ENCODE results near the gene RALY.

The RALY gene

DNA sequence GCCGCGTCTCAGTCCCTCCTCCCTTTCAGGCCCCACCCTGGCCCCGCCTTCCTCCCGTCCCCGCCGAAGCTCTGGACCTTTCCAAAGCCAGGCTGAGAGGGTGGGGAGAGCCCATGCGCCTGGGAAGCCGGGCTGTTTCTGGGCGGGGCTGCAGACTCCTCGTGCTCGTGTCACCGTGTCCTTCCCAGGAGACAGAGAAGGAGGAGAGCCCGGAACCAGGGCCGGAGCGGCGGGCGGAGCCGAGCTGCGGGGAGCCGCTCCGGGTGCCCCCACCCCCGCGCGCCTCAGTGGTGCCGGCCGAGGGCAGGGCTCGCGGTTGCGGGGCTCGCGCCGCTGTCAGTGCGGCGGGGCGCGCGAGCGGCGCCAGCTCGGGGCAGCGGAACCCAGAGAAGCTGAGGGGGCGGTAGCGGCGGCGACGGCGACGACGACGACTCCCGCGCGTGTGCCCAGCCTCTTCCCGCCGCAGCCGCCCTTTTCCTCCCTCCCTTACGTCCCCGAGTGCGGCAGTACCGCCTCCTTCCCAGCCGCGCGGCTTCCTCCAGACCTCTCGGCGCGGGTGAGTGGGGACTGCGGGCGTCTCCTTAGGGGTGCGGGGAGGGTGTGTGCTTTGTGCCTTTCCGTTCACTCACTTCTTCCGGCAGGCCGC lies at the start of gene RALY:
Gene RALY (plus strand): TSS at position 336 of the 646 bp plus-strand sequence. CDS start 78,164 bp downstream, outside the sequence.
- DNase-seq, result peak; percentile 97

DNA sequence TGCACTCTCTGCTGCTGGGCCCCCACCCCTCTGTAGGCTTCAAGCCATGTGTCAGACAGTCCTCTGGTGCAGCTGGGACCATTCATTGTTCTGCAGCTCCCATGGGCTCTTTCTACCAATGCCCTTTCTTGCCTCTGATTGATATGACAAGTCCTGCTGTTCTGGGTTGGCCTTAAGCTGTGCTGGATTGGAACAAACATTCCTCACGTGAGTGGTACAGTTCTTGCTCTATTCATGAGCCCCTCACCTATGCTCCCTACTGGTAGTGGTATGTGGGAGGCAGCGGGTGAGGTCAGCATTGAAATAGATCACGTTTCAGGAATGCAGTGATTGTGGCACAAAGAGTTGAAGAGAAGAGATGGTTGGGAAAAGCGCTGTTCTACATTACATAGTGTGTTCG lies 48.8 kb upstream of the RALY start:
- DNase-seq, result no peak

DNA sequence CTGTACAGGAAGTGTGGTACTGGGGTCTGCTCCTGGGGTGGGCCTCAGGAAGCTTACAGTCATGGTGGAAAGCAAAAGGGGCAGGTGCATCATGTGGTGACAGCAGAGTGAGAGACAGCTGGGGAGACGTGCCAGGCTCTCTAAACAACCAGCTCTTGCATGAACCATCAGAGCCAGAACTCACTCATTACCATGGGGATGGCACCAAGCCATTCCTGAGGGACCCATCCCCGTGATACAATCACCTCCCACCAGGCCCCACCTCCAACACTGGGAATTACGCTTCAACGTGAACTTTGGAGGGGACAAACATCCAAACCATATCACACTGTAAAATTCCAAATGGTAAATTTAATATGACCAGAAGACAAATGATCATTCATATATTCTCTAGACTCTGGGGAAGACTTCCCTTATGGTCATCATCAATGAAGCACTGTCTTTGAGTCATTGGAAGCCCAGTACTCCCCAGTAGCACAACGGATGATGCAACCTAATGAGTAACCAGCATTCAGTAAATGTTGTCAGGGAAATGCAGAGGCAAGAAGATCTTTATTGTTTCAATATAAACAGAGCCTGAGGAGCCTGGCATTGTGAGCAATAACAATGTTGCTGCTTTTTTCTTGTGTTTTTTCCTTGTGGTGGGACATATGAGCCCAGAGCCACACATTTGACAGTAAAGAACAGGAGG lies 48.2 kb upstream of the RALY start:
- peak; percentile 69 for DNase-seq

DNA sequence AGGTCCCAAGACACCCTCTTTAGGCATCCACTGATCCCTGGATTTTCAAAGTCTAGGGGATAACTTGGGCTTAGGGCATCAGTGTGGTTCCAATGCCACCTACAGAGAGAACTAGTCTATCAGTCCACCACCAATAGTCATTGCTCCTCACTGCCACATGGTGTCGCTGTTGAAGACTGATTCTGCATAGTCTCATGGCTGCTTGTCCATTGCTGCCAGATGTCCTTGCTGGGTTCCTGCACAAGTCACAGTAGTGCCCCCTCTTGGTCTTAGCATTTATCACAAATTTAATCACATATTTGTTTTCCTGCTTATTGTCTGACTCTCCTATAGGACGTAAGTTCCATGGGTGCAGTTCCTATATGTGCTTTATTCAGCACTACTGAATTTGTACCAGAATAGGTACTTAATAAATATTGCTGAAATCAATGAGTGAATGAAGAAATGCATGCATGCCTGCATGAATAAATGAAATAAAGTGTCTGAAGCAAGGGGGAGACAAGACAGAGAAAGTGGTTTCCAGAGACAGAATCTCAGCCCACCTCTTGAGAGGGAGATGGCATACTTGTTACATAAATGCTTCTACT lies 45.9 kb upstream of the RALY start:
- DNase-seq, result peak; percentile 66

DNA sequence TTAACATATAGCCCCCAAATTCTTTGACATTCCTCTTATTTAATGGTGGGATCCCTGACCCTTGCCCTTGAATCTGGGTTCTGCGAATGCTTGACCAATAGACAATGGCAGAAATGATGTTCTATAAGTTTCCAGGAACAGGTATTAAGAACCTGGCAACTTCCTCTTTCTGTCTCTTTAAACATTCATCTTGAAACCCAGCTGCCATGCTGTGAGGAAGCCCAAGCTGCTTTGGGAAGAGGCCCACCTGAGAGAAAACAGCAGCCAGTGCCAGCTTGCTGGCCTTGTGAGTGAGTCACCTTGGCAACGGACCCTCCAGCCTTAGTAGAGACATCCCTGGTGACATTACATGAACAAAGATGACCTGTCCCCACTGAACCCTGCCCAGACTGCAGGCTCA lies 45.2 kb upstream of the RALY start:
- no peak for DNase-seq

DNA sequence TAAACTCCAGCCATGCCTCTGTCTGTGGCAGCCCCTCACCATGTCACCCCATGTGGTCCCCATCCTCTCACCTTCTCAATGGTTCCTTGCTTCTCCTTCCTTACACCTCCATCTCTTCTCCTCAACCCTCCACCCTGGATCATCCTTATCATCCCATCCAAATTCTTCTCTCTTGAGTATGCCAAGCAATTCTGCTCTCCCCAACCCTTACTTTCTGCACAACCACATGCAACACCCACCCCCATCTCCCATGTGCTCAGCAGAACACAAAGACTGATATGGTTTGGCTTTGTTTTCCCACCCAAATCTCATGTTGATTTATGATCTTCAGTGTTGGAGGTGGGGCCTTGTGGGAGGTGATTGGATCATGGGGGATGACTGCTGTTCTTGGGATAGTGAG lies 42.5 kb upstream of the RALY start:
- no peak for DNase-seq

DNA sequence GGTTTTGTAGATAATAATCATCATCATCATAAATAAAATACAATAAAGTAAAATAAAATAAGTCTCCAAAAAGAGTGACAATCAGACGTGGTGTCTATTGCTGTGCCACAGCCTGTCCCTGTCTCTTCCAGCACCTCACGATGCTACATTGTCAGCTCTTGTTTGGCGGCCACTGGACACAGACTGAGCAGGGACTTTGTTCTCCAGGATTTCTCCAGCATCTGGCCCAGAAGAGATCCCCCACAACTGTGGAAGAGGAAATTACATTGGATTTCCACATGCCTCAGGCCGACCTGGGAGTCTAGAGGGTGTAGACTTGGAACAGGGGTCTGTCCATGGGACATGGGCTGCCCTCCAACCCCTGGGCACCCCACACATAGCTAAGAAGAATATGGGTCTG lies 39.2 kb upstream of the RALY start:
- DNase-seq, result no peak

DNA sequence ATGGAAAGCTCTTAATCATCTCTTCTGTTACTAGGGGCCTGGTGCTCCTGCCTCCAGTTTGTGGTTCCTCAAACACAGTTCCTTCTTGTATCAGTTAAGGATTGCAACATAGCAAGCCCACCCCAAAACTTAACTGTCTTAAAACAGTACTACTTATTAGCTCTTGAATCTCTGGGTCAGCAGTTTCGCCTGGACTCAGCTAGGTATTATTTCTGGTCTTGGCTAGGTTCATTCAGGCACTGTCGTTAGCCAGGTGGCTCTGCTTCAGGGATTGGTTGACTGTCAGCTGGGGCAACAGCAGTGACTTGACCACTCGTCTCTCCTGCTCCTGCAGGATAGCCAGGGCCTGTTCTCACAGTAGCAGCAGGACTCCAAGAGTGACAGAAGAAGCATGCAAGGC lies 30.0 kb upstream of the RALY start:
- DNase-seq, result peak; percentile 16

DNA sequence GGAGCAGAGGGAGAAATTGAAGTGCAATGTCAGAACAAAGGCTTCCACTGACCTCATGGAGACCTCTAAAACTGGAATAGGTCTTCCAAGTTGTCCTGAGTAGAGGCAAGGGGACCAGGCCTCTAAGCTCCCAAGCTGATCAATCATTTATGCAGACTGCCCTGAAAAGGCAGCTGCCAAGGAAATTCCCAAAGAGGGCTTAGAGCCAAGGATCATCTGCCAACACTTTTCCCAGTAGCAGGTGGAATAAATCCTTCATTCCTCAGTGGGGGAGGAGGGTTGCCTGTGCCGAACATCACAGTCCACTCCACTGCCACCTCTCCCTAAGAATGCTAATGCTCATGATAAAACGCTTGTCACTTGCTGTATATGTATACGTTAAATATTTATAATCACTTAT lies 29.3 kb upstream of the RALY start:
- DNase-seq, result no peak

DNA sequence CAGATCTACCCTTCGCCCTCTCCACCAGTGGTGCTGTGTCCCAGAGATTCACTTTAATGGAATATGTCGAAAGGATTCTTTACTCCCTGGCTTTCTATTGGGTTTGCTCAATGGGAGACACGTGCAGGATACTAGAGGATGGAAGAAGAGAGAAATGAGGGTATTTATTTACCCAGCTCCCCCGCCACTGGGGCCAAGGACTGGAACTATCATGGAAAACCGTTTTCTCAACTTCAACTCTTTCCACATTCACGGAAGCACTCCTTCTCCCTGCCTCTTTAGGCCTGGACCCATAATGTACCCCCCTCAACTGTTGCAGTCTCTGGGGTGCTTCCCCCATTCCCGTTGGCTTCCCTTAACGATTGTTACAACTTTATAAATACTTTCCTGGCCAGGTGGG lies 26.6 kb upstream of the RALY start:
- no peak for DNase-seq

DNA sequence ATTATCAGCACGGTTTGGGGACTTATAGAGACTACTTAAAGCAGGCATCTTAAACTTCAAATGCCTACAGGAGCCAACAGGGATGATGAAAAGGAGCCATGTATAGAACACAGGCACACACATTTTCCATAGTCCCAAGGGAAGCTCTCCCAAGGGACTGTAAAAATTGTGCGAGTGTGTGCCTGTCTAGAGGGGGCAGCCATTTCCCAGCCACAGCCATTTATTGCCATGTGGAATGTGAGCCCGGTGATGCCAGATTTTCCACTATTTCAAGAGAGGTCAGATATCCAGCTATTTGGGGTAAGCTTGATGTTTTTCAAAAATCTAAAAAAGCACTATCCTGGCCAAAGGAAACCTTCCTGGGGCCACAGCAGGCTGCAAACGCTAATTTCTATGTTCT lies 24.1 kb upstream of the RALY start:
- DNase-seq, result no peak

DNA sequence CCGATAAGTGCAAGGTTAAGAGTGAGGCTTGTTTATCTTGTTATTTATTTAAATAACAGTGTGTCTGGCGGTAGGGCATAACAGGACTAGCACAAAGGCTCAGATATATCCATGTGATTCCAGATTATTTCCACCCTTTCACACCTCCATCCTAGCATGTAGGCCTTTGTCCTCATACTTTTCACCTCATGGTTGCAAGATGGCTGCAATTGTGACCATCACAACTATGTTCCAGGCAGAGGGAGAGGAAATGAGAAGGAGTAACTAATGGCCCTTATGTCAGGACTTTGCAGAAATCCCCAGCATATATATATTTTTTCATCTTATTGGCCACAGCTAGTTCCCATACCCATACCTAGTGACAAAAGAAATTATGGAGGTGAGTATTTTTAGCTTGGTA lies 23.5 kb upstream of the RALY start:
- no peak for DNase-seq

DNA sequence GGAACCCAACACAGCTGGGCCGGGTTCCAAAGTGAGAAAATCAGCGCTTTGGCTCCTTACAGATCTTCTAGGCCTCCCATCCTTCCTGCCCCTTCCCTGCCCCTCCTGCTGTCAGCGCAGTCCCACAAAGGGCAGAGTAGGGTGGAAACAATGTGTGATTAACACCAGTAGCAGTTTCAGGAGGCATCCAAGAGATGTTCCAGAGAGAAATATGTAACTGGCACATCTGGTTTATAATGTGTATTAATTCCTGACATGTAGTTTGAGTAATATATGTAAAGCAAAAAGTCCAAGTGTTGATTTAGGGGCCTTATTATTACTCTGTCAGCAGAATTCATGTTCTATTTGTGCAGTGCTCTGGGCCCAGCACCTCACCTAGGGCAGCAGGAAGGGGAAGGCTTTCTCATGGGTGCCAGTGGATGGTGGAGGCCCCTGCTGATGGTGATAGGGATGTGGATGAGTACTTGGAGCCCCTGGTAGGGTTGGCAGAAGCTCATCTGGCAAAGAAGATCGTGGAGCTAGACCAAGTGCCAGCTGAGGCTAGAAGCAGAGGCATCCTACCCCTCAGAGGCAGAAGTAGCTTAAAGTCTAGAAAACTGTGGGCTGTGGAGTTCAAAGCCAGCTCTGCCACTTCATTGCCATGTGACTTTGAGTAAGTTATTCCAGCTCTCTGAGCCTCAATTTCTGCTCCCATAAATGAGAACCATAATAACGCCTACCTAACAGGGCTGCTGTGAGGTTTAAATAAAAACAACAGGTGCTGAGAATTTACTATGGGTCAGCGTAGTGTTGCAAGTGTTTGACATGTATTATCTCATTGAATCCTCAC lies 22.4 kb upstream of the RALY start:
- peak; percentile 8 for DNase-seq

DNA sequence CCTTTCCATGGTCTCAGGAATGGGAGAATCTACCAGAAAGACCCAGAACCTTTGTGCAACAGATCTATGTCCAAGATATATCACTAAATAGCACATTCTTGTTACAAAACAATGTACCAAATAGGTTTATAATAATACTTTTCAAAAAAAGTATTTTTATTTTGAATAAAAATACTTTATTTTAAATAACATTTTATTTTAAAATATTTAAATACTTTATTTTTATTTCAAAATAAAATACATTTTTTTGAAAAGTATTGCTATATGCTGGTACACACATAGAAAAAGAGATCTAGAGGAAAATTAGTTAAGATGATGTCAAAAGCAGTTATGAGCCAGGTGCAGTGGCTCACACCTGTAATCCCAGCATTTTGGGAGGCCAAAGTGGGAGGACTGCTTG lies 16.8 kb upstream of the RALY start:
- DNase-seq, result no peak

DNA sequence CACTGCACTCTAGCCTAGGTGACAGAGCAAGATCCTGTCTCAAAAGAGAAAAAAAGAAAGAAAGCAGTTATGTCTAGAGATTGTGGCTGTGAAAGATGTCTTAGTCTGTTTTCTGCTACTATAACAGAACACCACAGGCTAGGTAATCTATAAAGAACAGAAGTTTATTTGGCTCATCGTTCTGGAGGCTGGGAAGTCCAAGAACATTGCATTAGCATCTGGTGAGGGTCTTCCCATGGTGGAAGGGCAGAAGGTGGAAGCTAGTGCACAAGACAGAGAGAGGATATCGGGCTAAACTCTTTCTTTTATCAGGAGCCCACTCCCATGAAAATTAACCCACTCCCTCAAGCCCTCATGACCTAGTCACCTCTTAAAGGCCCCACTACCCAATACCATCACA lies 16.2 kb upstream of the RALY start:
- no peak for DNase-seq

DNA sequence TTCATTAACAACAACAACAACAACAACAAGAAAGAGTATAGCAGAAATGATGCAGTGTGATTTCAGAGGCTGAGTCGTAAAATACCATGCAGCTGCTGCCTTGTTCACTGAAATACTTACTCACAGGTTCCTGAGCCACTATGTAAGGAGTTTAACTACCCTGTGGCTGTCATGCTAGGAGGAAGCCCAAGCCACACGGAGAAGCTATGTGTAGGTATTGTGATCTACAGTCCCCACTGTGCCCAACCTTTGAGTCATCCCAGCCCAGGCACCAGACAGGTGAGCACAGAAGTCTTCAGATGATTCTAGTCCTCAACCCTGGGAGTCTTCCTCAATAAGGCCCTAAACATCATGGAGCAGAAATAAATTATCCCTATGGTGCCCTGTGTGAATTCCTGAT lies 14.6 kb upstream of the RALY start:
- DNase-seq, result no peak

DNA sequence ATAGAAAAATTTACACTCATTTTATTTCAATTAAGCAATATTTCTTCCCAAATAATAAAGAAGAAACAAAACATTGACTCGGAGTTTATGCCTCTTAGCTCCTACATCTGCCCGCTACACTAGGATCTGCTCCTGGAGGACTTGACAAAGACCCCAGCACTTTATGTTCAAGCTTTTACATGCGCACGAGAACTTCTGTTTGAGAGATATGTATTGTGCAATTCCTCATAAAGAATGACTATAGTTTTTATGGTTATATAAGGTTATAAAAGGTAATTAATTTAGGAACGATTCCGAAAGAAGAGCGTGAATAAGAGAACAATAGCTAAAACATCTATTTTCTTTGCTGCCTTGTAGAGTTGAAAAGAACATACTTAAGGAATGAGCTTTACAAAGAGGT lies 12.4 kb upstream of the RALY start:
- no peak for DNase-seq

DNA sequence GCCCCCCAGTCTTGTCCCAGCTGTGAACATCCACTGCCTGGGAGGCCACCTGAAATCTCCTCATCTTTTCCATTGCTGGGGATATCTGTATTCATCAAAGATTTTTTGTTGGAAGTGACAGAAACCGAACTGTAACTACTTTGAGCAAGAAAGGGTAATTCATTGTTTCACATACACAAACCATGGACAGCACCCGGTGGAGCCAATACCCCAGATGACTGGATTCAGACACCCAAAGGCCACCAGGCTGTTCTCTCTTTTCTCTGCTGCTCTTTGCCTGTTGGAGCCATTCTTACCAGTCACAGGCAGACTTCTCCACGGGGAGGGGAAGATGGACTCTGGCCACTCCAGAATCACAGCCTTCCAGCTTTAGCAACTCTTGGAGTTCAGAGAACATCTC lies 11.7 kb upstream of the RALY start:
- no peak for DNase-seq

DNA sequence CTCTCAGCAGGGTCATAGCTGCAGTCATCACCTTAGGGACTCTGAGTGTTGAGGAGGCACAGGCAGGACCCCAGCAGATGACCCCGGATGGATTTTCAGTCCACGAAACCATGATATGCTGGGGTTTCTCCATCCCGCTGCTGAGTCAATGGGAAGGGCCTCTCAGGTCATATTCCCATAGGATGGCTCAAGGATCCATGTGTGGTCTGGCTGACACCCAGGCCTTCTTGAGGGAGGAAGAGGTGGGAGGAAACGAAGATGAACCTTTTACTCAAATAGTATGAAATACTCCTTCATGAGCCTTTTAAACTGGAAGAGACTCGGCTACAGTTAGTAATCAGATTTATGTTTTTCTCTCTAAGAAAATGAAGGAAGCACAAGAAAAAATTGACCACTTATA lies 10.3 kb upstream of the RALY start:
- DNase-seq, result no peak

DNA sequence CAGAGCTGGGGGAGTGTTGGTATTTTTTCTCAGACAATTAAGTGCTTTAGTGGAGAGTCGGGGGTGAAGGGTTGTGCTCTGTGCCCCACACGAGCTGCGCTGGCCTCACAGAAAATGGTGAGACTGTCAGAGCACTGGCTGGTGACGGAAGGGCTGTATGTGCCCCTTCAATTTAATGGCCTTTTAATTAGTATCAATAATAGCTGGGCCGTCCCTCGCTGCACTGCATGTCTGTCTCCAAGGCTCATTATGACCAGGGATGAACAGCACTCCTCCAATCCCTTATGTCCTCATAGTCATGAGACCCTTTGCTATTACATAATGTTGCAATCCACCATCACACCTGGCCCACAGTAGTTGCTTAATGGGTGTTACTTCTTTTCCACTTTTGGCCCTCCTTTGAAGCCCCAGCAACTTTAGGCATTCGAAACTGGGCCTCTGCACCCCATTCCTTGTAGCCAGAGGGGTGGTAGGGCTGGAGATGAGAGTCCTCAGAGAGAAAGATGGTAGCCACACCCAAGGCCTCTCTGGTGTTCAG lies 9.5 kb upstream of the RALY start:
- DNase-seq, result no peak

DNA sequence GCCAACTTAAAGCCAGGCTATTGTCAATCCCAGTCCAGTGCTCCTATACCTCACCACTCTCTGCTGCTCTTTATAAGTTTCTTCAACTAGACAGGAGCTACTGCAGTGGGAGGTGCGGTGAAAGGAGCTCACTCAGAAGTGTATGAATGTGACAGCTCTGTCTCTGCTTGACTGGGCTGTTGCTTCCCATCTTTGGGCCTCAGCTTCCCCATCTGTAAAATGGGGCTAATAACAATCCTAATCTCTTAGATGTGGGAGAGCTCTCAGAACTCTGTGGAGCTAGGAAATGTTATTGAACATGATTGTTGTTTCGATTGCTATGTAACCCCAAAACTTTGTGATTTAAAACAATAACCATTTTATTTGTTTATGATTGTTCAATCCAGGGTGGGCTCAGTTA lies 8.4 kb upstream of the RALY start:
- DNase-seq, result no peak

DNA sequence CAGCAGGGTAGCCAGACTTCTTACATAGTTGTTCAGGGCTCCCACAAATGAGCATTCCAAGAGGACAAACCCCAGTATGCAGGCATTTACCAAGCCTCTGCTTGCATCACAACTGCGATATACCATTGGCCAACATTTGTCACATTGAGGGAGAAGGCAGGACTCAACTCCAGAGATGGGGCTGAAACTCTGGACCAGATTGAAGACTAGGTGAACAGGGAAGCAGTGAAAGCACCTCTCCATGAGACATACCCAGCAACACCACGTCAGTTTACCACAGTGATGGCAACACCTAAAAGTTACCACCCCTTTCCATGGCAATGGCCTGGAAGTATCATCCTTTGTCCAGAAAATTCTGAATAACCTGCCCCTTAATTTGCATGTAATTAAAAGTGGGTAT lies 7.9 kb upstream of the RALY start:
- no peak for DNase-seq

DNA sequence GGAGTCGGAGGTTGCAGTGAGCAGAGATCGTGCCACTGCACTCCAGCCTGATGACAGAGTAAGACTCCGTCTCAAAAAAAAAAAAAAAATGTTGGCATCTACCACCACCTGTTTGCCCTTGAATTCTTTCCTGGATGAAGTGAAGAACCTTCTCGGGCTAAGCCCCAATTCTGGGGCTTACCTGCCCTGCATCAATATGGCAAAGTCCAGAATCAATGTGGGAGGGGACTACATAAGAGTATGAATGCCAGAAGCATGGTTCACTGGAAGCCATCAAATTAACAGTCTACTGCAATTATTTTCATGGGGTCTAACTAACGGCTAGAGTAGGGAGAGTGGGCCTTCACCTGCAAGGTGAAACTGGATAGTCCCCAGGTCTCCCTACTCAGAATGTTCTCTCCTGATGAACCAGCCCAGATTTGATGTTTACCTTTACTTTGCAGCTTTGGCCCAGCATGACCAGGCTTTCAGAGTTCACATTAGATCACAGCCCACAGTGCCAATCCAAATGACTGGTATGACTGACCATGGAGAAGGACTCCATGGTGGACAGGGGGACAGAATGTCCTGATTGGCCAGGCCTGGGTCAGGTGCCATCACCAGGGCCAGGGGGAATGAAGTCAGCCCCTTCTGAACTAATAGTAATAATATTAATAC lies 7.0 kb upstream of the RALY start:
- no peak for DNase-seq

Measured in inflammatory macrophage treated with lipopolysaccharide for 4 hours (primary cell).